ENCODE measurements around the gene FCRL3.

Gene FCRL3

DNA sequence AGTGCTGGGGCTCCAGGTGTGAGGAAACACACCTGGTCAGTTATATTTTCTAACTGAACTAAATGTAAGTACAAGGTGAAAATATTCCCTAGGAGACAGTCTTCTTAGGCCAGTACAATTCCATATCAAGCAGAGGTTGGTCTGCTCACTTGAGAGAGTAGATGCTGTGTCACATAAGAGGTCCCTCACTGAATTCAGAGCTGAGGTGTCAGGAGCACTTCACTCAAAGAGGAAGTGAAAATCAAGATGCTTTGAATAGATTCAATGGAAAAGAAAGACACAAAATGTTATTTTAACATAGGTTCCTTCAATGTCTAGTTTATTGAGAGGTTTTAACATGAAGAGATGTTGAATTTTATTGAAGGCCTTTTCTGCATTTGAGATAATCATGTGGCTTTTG lies 4.3 kb upstream of the FCRL3 start:
- H3K9me3 ChIP-seq (ENCODE audit: insufficient read depth, low read length) = peaks cover 2% of the 10 kb centered on the region; the same call in 1 of the 2 replicates
- H3K4me3 ChIP-seq (ENCODE audit: low read length) = no peak overlapping the region
- H2AFZ ChIP-seq (ENCODE audit: low read depth, low read length) = no peak overlapping the region
- H3K79me2 ChIP-seq (ENCODE audit: low read length) = no peaks in the 10 kb centered on the region
- peak overlapping the region; percentile 24 for H3K4me2 ChIP-seq (ENCODE audit: low read length)
- peaks cover 33% of the 10 kb centered on the region for H3K27me3 ChIP-seq (ENCODE audit: low read depth, low read length)
- TF ChIP-seq EZH2phosphoT487 (IDR thresholded peaks at IDR 0.05; ENCODE audit: low read depth) = no peak
- TF ChIP-seq, protein P1, sequence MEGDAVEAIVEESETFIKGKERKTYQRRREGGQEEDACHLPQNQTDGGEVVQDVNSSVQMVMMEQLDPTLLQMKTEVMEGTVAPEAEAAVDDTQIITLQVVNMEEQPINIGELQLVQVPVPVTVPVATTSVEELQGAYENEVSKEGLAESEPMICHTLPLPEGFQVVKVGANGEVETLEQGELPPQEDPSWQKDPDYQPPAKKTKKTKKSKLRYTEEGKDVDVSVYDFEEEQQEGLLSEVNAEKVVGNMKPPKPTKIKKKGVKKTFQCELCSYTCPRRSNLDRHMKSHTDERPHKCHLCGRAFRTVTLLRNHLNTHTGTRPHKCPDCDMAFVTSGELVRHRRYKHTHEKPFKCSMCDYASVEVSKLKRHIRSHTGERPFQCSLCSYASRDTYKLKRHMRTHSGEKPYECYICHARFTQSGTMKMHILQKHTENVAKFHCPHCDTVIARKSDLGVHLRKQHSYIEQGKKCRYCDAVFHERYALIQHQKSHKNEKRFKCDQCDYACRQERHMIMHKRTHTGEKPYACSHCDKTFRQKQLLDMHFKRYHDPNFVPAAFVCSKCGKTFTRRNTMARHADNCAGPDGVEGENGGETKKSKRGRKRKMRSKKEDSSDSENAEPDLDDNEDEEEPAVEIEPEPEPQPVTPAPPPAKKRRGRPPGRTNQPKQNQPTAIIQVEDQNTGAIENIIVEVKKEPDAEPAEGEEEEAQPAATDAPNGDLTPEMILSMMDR (IDR thresholded peaks at IDR 0.05; ENCODE audit: low read depth, low read length) = no peak
- peaks cover 34% of the 10 kb centered on the region for H3K4me1 ChIP-seq (ENCODE audit: low read length)
- H3K27ac ChIP-seq (ENCODE audit: low read length) = no peak overlapping the region
- H3K9ac ChIP-seq (ENCODE audit: low read length) = no peak overlapping the region
- H3K36me3 ChIP-seq (replicated peaks; ENCODE audit: low read depth, low read length) = no peaks in the 10 kb centered on the region
- no peaks in the 10 kb centered on the region for H4K20me1 ChIP-seq (ENCODE audit: insufficient read depth, low read length)

DNA sequence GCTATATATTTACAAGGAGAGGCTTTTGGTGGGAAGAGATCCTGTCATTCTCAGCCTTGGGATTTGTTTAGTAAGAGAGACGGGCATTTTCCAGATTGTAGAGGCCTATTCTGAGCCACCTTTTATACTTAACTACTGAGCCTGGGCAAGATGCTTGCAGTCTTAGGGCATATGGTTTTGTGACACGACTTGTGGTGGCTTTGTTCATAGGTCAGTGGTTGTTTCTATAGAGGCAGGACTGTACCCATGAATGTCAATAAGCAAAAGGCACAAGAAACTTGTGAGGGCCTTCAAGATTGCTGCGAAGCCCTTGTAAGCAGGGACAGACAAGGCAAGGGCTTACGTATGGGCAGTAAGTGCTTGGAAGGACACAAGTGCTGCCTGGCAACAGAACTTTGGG lies 3.4 kb upstream of the FCRL3 start:
- Histone ChIP-seq H3K27me3 (ENCODE audit: low read depth, low read length) (peaks cover 42% of the 10 kb centered on the region), H3K4me3 (ENCODE audit: low read length) (no peak overlapping the region), H3K4me2 (ENCODE audit: low read length) (no peak overlapping the region), H3K36me3 (replicated peaks; ENCODE audit: low read depth, low read length) (no peaks in the 10 kb centered on the region), H4K20me1 (ENCODE audit: insufficient read depth, low read length) (no peaks in the 10 kb centered on the region), H3K9ac (ENCODE audit: low read length) (no peak overlapping the region), H2AFZ (ENCODE audit: low read depth, low read length) (no peak overlapping the region), H3K79me2 (ENCODE audit: low read length) (no peaks in the 10 kb centered on the region), H3K9me3 (ENCODE audit: insufficient read depth, low read length) (peaks cover 2% of the 10 kb centered on the region; the same call in 1 of the 2 replicates), H3K4me1 (ENCODE audit: low read length) (peaks cover 36% of the 10 kb centered on the region), H3K27ac (ENCODE audit: low read length) (no peak overlapping the region)
- TF ChIP-seq EZH2phosphoT487 (IDR thresholded peaks at IDR 0.05; ENCODE audit: low read depth) = no peak
- TF ChIP-seq, protein P1 (IDR thresholded peaks at IDR 0.05; ENCODE audit: low read depth, low read length) = no peak

DNA sequence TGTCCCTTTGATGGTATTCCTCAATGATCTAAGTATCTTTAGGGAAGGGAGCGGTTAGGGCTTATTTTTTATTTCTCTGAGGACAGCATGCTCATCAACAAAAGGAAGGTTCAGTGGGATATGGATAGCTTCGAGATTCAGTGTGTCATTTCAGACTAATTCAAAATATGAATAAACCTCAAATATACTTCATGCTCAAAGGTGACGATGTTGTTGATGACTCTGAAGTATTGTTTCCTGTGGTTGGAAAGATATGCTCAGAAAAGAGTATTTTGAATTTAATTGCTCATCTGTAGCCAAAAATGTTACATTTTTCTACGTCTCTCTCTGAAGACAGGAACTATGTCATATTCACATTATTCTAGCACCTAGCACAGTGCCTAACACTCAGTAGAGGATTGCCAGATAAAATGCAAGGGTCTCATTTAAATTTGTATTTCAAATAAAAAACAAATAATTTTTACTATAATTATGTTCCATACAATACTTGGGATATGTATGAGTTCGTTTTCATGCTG lies 1.8 kb upstream of the FCRL3 start:
- Histone ChIP-seq H3K27ac (ENCODE audit: low read length) (no peak overlapping the region), H3K4me1 (ENCODE audit: low read length) (peaks cover 44% of the 10 kb centered on the region), H3K79me2 (ENCODE audit: low read length) (no peaks in the 10 kb centered on the region), H3K36me3 (replicated peaks; ENCODE audit: low read depth, low read length) (no peaks in the 10 kb centered on the region), H3K4me2 (ENCODE audit: low read length) (no peak overlapping the region), H2AFZ (ENCODE audit: low read depth, low read length) (no peak overlapping the region), H3K27me3 (ENCODE audit: low read depth, low read length) (peaks cover 38% of the 10 kb centered on the region), H3K9me3 (ENCODE audit: insufficient read depth, low read length) (peaks cover 2% of the 10 kb centered on the region; the same call in 1 of the 2 replicates), H3K4me3 (ENCODE audit: low read length) (no peak overlapping the region), H3K9ac (ENCODE audit: low read length) (no peak overlapping the region), H4K20me1 (ENCODE audit: insufficient read depth, low read length) (no peaks in the 10 kb centered on the region)
- TF ChIP-seq, protein P1 (IDR thresholded peaks at IDR 0.05; ENCODE audit: low read depth, low read length) = no peak
- TF ChIP-seq EZH2phosphoT487 (IDR thresholded peaks at IDR 0.05; ENCODE audit: low read depth) = no peak

DNA sequence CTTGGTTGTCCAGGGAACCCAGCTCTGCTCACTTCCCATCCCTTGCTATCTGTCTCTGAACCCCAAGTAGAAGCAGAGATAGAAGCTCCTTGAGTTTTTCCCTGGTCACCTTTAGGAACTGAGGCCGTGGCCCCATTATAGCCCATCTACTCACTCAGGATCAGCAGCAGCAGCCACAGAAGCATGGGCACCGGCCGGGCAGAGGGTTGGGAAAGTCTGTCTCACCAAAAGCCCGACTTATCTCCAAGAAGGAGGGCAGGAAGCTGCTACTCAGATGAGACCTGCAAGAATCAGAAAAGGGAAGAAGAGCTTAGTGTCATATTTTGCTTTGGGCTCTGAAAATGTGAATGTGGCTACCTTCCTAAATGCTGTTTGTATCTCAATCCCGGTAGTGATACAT lies 264 bp downstream of the FCRL3 start:
- H3K4me2 ChIP-seq (ENCODE audit: low read length) = peak overlapping the region; percentile 50
- no peaks in the 10 kb centered on the region for H4K20me1 ChIP-seq (ENCODE audit: insufficient read depth, low read length)
- no peak overlapping the region for H3K9ac ChIP-seq (ENCODE audit: low read length)
- TF ChIP-seq EZH2phosphoT487 (IDR thresholded peaks at IDR 0.05; ENCODE audit: low read depth) = no peak
- TF ChIP-seq, protein P1 (IDR thresholded peaks at IDR 0.05; ENCODE audit: low read depth, low read length) = no peak
- peaks cover 42% of the 10 kb centered on the region for H3K4me1 ChIP-seq (ENCODE audit: low read length)
- peak overlapping the region; percentile 8; the same call in 1 of the 2 replicates for H2AFZ ChIP-seq (ENCODE audit: low read depth, low read length)
- H3K79me2 ChIP-seq (ENCODE audit: low read length) = no peaks in the 10 kb centered on the region
- H3K27me3 ChIP-seq (ENCODE audit: low read depth, low read length) = peaks cover 45% of the 10 kb centered on the region
- no peak overlapping the region for H3K27ac ChIP-seq (ENCODE audit: low read length)
- H3K9me3 ChIP-seq (ENCODE audit: insufficient read depth, low read length) = peaks cover 2% of the 10 kb centered on the region; the same call in 1 of the 2 replicates
- peak overlapping the region; percentile 19 for H3K4me3 ChIP-seq (ENCODE audit: low read length)
- H3K36me3 ChIP-seq (replicated peaks; ENCODE audit: low read depth, low read length) = no peaks in the 10 kb centered on the region

All from OCI-LY3 (cell line).